Common myeloid progenitor, CD34-positive (primary cell): Measurements from ENCODE around the gene CELSR1.

ENCODE experiments used
- CTCF ChIA-PET: fragments of 350-600 bp; sonication (Branson Sonifier 250); formaldehyde crosslinking; loops from one replicate; lab custom pipeline; 2021; ENCODE audit warnings: antibody characterized with exemption; lab: Charles Lee
- POLR2A ChIA-PET: fragments of 350-600 bp; sonication (Branson Sonifier 250); formaldehyde crosslinking; loops from one replicate; lab custom pipeline; 2021; ENCODE audit warnings: antibody characterized with exemption; lab: Charles Lee
- DNase-seq, 3 donors: peaks; one replicate each; pipeline versions ENCODE4 v3.0.0 to v3.0.0-alpha.2; 2013
- H3K27ac ChIP-seq, 2 experiments: 1 replicate in 1 of 2; 2 replicates in 1 of 2; pipeline ENCODE4 v1.7.0; 2013; ENCODE audit warnings: inconsistent platforms in 2 of 2, low read length in 2 of 2, mild to moderate bottlenecking in 2 of 2, low read depth in 1 of 2, moderate library complexity in 1 of 2; ENCODE audit not compliant: severe bottlenecking in 2 of 2, insufficient read depth in 1 of 2, poor library complexity in 1 of 2
- H3K27me3 ChIP-seq, 5 experiments: replicated peaks in 2 of 5; 1 replicate in 3 of 5; 2 replicates in 2 of 5; pipeline versions ENCODE4 v1.6.1 to v1.7.0; 2013; ENCODE audit warnings: low read length in 4 of 5, mild to moderate bottlenecking in 2 of 5, moderate library complexity in 2 of 5, inconsistent platforms in 1 of 5; ENCODE audit not compliant: insufficient read depth in 5 of 5, control insufficient read depth in 4 of 5
- H3K36me3 ChIP-seq, 4 experiments: 1 replicate in 2 of 4; 2 replicates in 2 of 4; pipeline versions ENCODE4 v1.6.1 to v1.7.0; 2013; ENCODE audit warnings: low read length in 3 of 4, control low read depth in 1 of 4, mild to moderate bottlenecking in 1 of 4; ENCODE audit not compliant: control insufficient read depth in 4 of 4, insufficient read depth in 4 of 4
- H3K4me1 ChIP-seq, 4 experiments: 1 replicate in 3 of 4; 2 replicates in 1 of 4; pipeline versions ENCODE4 v1.6.1 to v1.7.1; 2013; ENCODE audit warnings: low read length in 3 of 4, mild to moderate bottlenecking in 3 of 4, control low read depth in 1 of 4, inconsistent platforms in 1 of 4, moderate library complexity in 1 of 4; ENCODE audit not compliant: control insufficient read depth in 4 of 4, insufficient read depth in 4 of 4; ENCODE audit errors: control extremely low read depth in 1 of 4
- H3K4me3 ChIP-seq, 7 experiments: 1 replicate in 4 of 7; 2 replicates in 3 of 7; pipeline versions ENCODE4 v1.5.1 to v1.7.0; 2013; ENCODE audit warnings: mild to moderate bottlenecking in 7 of 7, low read length in 6 of 7, moderate library complexity in 6 of 7, inconsistent platforms in 2 of 7, low read depth in 2 of 7, control low read depth in 1 of 7; ENCODE audit not compliant: insufficient read depth in 4 of 7, control insufficient read depth in 1 of 7; ENCODE audit errors: extremely low read depth in 1 of 7
- H3K9me3 ChIP-seq, 5 experiments: 1 replicate in 4 of 5; 2 replicates in 1 of 5; pipeline versions ENCODE4 v1.6.1 to v1.7.1; 2013; ENCODE audit warnings: low read length in 4 of 5, mild to moderate bottlenecking in 2 of 5, inconsistent platforms in 1 of 5, low read depth in 1 of 5, moderate library complexity in 1 of 5; ENCODE audit not compliant: control insufficient read depth in 4 of 5, insufficient read depth in 2 of 5; ENCODE audit errors: control extremely low read depth in 1 of 5
- WGBS: methylation state at CpG from one replicate; pipeline ENCODE4 v1.1.5; 2013; ENCODE audit not compliant: insufficient coverage; 5-methylcytosine and 5-hydroxymethylcytosine counted together

The CELSR1 gene

DNA sequence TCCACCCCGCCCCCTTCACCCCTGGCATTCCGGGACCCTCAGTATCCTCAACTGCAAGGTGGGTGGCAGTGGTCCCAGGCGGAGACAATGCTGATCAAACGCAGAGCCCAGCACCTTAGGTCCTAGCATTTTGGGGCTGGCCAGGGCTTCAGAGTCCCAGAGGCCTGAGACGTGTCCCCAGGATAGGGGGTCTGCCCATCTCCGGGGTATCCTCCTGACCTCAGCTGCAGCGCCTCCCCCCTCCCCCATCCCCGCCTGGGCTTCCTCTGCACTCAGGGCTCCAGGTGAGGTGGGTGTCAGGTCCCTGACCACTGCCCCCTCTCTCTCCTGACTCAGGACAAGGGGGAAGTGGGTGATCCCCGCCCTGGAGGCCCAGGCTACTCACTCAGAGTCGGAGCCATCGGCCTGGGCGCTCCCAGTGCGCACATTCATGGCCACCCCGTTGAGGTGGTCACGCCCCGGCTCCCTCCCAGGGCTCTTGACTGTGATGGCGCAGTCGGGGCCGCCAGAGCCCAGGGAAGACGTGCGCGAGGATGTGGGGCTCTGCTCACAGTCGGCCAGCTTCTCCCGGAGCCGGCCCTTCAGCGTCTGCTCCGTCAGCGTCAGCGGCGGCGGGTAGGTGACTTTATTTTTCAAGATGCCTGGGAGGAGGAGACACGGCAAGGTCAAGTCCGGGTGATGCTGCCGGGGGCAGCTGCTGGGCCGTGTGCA, 173.7 kb downstream of the CELSR1 start:
- peaks cover 0 to 10% (median 0%) of the 10 kb centered on the region in 4 experiments for H3K36me3 ChIP-seq
- H3K4me1 ChIP-seq = peaks cover 0 to 10% (median 1%) of the 10 kb centered on the region in 4 experiments
- POLR2A ChIA-PET = no interaction called here
- H3K27ac ChIP-seq = no peak overlapping the region
- CTCF ChIA-PET = interaction anchor here (1.0 to 1.2 kb wide), 3 partner anchors 20 to 178 kb away, joined by 3 to 5 read pairs (median 5); no protein-coding TSS in a partner anchor
- H3K4me3 ChIP-seq = no peak overlapping the region
- peaks cover 0 to 66% (median 13%) of the 10 kb centered on the region in 5 experiments for H3K27me3 ChIP-seq
- 96% methylated on average over 32 of the region's 35 CpGs for WGBS
- peaks cover 0 to 5% (median 0%) of the 10 kb centered on the region in 5 experiments for H3K9me3 ChIP-seq
- DNase-seq = no peak

GRCh38 chr22:46362934-46363515, 174.4 kb downstream of the CELSR1 start:
- no peak for DNase-seq
- CTCF ChIA-PET = interaction anchor here (1.0 to 1.2 kb wide), 3 partner anchors 19 to 179 kb away, joined by 3 to 5 read pairs (median 5); no protein-coding TSS in a partner anchor

DNA sequence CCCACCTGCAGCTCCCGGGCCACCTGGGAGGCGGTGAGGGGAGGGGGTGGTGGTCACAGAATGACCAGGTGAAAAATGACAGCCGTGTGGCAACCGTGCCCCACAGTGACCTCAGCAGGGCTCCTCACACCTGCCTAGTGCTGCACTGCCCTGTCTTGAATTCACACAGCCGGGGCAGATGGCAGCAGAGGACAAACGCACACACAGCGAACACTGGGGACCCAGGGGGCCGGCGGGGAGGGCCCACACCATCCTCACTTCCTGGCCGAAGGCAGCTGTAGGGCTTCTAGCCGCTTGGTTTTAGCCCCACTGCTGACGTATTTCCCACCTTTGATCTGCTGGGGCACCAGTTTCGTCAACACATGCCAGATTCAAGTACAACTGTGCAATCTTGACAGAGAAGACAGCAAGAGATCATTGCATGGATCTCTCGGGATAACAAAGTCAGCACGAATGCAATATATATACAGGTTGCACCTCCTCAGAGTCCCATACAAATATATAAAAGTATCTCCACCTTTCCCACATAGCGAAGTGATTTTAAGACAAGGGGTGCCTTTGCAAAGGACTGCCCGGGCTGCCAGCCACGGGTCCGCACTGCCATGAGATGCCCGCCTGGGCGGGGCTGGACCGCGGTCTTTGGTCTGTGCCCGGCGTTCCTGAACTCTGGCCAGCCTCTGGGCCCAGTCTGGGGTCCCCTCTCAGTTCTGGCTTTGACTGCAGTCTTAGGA, 175.1 kb downstream of the CELSR1 start:
- WGBS = 73% methylated on average over 23 of the region's 25 CpGs

More at GRCh38 chr22:46362934-46363515, 174.4 kb downstream of the CELSR1 start:
- H3K4me3 ChIP-seq = no peak overlapping the region
- H3K9me3 ChIP-seq = peaks cover 0 to 5% (median 0%) of the 10 kb centered on the region in 5 experiments
- H3K36me3 ChIP-seq = peaks cover 0 to 10% (median 2%) of the 10 kb centered on the region in 4 experiments
- 97% methylated on average over 12 of the region's 15 CpGs for WGBS
- POLR2A ChIA-PET = no interaction called here
- peaks cover 0 to 16% (median 3%) of the 10 kb centered on the region in 4 experiments for H3K4me1 ChIP-seq
- H3K27ac ChIP-seq = no peak overlapping the region
- peaks cover 0 to 60% (median 13%) of the 10 kb centered on the region in 5 experiments for H3K27me3 ChIP-seq

GRCh38 chr22:46361826-46362202, 175.6 kb downstream of the CELSR1 start:
- ChIA-PET POLR2A (no interaction called here), CTCF (no interaction called here)
- H3K27me3 ChIP-seq = peaks cover 0 to 48% (median 13%) of the 10 kb centered on the region in 5 experiments
- 81% methylated on average over 11 of the region's 11 CpGs for WGBS
- H3K4me1 ChIP-seq = peaks cover 0 to 15% (median 6%) of the 10 kb centered on the region in 4 experiments
- no peak overlapping the region for H3K27ac ChIP-seq
- H3K9me3 ChIP-seq = peaks cover 0 to 5% (median 0%) of the 10 kb centered on the region in 5 experiments
- H3K4me3 ChIP-seq = no peak overlapping the region
- no peak for DNase-seq
- H3K36me3 ChIP-seq = peaks cover 0 to 17% (median 8%) of the 10 kb centered on the region in 4 experiments

More for the DNA sequence above, 175.1 kb downstream of the CELSR1 start:
- Histone ChIP-seq H3K27ac (no peak overlapping the region), H3K9me3 (peaks cover 0 to 5% (median 0%) of the 10 kb centered on the region in 5 experiments), H3K4me1 (peaks cover 0 to 19% (median 6%) of the 10 kb centered on the region in 4 experiments), H3K4me3 (no peak overlapping the region), H3K36me3 (peaks cover 0 to 12% (median 4%) of the 10 kb centered on the region in 4 experiments), H3K27me3 (peaks cover 0 to 53% (median 13%) of the 10 kb centered on the region in 5 experiments)
- no peak for DNase-seq
- ChIA-PET CTCF (interaction anchor here (1.0 kb wide), 2 partner anchors 176 to 179 kb away, joined by 5 read pairs; no protein-coding TSS in a partner anchor), POLR2A (no interaction called here)

DNA sequence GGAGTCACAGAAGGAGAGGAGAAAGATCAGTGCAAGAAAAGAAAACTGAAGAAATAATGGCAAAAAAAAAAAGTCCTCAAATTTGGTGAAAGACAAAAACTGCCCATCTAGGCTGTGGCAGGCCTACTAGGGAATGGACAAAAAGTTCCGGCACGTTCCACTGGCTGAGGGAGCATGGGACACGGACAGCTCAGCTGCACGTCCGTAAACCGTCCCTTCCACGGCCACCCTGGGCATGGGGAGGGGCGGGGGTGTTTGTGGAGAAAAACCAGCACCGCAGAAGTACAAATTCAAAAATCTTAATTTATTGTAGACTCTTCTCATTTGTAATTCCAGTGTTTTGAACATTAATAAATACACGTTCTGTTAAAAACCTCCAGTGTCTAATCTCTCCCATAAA, 176.5 kb downstream of the CELSR1 start:
- POLR2A ChIA-PET = no interaction called here
- H3K4me1 ChIP-seq = peaks cover 0 to 12% (median 6%) of the 10 kb centered on the region in 4 experiments
- H3K9me3 ChIP-seq = peaks cover 0 to 5% (median 0%) of the 10 kb centered on the region in 5 experiments
- no peak overlapping the region for H3K4me3 ChIP-seq
- peaks cover 0 to 26% (median 14%) of the 10 kb centered on the region in 4 experiments for H3K36me3 ChIP-seq
- WGBS = 95% methylated on average over 6 of the region's 10 CpGs
- no peak for DNase-seq
- CTCF ChIA-PET = interaction anchor here (0.7 kb wide), 1 partner anchor 551 kb away, joined by 4 read pairs; no protein-coding TSS in a partner anchor
- H3K27ac ChIP-seq = no peak overlapping the region
- H3K27me3 ChIP-seq = peaks cover 0 to 41% (median 10%) of the 10 kb centered on the region in 5 experiments

GRCh38 chr22:46360097-46360496, 177.3 kb downstream of the CELSR1 start:
- no peak for DNase-seq
- WGBS = 91% methylated on average over 5 of the region's 5 CpGs
- Histone ChIP-seq H3K9me3 (peaks cover 0 to 5% (median 0%) of the 10 kb centered on the region in 5 experiments), H3K4me1 (peaks cover 0 to 12% (median 6%) of the 10 kb centered on the region in 4 experiments), H3K4me3 (no peak overlapping the region), H3K27ac (no peak overlapping the region), H3K27me3 (peaks cover 0 to 36% (median 10%) of the 10 kb centered on the region in 5 experiments), H3K36me3 (peaks cover 0 to 32% (median 18%) of the 10 kb centered on the region in 4 experiments)
- ChIA-PET CTCF (interaction anchor here (1.9 to 2.4 kb wide), 3 partner anchors 8 to 183 kb away, joined by 4 to 11 read pairs (median 7); no protein-coding TSS in a partner anchor), POLR2A (no interaction called here)
